ENCODE data around the gene SRXN1.

SRXN1 gene

DNA sequence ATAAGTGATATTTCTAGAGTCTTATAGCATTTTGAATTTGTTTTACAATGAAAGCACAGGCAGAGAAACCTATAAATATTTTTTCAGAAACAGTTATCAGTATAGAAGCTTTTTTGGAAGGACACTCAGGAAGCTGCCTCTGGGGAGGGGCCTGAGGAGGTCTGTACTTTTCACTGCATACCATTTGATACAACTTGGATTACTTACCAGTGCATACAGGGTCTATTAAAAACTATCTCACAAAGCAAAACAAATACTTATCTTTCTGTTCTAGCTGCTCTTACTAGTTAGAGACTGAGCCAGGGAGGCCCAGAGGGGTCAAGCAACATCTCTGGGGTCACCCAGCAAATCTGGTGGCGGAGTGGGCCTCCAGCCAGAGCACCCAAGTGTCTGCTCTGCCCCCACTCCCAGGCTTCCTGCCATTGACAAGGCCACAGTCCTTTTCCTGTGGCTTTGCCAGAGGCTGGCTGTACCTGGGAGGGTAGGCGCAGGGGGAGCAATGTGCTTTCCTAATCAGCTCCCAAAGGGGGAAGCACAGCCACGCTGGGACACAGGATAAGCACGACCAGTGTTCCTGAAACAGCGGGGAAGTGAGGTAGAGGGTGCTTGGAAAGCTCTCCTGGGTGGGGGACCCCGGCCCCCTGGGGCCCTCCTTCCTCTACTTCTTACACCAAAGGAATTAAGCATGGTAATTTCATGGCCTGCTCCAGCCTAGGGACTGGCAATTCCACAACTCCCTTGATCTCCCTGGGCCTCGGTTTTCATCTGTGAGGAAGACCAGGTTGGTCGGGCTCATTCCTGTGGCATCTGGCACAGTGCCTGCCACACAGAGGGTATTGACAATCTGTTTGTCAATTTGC lies 50.7 kb downstream of the SRXN1 start:
- DNase-seq = no peak

DNA sequence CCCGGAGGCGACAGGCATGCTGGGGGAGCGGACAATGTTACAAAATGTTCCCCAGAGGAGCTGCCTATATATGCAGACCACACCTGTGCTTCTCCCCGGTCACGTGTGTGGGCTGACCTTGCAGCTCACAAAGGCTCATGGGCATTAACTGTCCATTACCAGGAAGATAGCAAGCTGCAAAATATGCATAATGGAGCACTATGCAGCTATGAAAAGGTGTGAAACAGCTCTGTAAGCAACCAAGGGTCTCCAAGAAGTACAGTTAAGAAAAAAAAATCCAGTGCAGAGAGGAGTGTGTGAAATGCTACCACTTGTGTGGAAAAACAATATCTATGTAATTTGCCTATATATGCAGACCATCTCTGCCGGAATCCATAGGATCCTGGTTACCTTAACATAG lies 52.3 kb downstream of the SRXN1 start:
- no peak for DNase-seq

DNA sequence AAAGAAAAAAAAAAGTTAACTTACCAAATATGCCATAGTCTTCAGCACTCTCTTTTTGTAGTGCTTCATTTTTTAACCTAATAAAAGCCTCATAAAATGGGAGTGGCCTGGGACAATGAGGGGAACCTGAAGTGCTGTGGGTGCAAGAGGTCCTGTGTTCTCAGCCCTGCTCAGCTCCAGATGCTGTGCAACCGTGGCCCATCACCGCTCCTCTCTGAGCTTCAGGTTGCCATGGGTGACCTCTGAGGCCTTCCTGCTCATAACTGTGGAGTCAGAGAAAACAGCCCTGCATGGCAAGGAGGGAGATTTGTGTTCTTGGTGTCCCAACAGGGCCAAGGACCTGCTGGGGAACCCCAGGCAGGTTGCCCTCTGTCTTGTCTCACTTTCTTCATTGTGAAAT lies 52.9 kb downstream of the SRXN1 start:
- no peak for DNase-seq

DNA sequence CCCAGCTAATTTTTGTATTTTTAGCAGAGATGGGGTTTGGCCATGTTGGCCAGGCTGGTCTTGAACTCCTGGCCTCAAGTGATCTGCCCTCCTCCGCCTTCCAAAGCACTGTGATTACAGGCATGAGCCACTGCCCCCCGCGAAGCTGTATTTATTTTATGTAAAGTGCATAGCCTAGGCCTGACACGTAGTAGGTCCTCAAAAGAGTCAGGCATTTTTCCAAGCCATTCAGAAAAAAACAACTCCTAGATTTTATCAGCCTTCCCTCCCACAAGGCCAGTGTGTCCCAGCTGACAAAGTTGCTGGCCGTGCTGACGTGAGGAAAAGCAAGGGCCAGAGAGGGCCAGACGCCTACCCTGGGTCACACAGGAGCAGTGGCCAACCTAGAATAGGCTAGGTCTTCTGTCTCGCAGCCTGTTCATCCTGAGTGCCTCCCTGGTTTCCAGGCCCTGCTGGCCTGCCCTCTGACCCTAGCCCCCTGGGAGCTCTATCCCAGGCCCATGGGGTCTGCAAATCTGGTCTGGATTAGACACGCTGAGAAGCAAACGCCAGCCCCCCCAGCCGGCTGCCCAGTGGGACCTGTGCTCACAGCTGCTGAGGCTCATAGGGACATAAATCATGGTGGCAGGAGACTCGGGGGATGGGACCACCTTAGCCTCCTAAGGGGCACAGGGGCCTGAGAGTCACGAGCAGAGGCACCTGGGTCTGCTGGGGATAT lies 54.7 kb downstream of the SRXN1 start:
- DNase-seq = no peak

DNA sequence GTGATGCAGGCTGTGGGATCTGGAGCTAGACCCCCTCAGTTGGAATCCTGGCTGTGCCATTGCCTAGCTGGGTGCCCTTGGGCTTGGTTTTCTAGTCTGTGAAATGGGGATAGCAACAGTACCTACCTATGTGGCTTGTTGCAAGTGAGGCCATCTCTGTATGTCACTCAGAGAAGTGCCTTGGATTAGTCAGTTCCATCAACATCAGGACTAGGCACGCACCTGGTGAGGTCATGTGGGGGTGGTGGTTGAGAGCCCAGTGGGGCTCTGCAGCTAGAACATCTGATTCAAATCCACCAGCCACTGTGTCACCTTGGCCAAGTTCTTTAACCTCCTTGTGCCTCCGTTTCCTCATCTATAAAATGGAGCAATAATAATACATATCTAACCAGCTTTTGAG lies 55.4 kb downstream of the SRXN1 start:
- no peak for DNase-seq

Data from NCI-H1048 (cell line).